Measurements from ENCODE around the gene PAFAH1B1.
A peak's percentile ranks its signal among the peaks of the same experiment; 100 is the strongest.
"Not testable (repeated sequence)": the region's sequence is repeated elsewhere in the genome, so short reads cannot be mapped to it uniquely, and the experiment has no call there.

PAFAH1B1 gene

GRCh38 chr17:2636169-2636930 is 42.9 kb downstream of the PAFAH1B1 start:
- no peak for DNase-seq

- DNase-seq, result no peak
Observed at GRCh38 chr17:2637422-2637821, 44.0 kb downstream of the PAFAH1B1 start.

- no peak for DNase-seq
Observed at GRCh38 chr17:2644971-2645370, 51.5 kb downstream of the PAFAH1B1 start.

GRCh38 chr17:2647957-2648356 is 54.5 kb downstream of the PAFAH1B1 start:
- DNase-seq, result no peak

GRCh38 chr17:2649191-2649590 is 55.7 kb downstream of the PAFAH1B1 start:
- no peak for DNase-seq

GRCh38 chr17:2652911-2653310 is 59.5 kb downstream of the PAFAH1B1 start:
- DNase-seq, result not testable (repeated sequence)

GRCh38 chr17:2655546-2655945 is 62.1 kb downstream of the PAFAH1B1 start:
- DNase-seq, result peak; percentile 14

- no peak for DNase-seq
Observed at GRCh38 chr17:2656283-2656682, 62.8 kb downstream of the PAFAH1B1 start.

GRCh38 chr17:2659337-2659736 is 65.9 kb downstream of the PAFAH1B1 start:
- DNase-seq, result not testable (repeated sequence)

GRCh38 chr17:2660410-2660809 is 67.0 kb downstream of the PAFAH1B1 start:
- not testable (repeated sequence) for DNase-seq

- no peak for DNase-seq
Observed at GRCh38 chr17:2672026-2672425, 78.6 kb downstream of the PAFAH1B1 start.

GRCh38 chr17:2679247-2679646 is 85.8 kb downstream of the PAFAH1B1 start:
- not testable (repeated sequence) for DNase-seq

GRCh38 chr17:2680961-2681360 is 87.5 kb downstream of the PAFAH1B1 start:
- DNase-seq, result no peak

- DNase-seq, result no peak
Observed at GRCh38 chr17:2681650-2682049, 88.2 kb downstream of the PAFAH1B1 start.

- no peak for DNase-seq
Observed at GRCh38 chr17:2682176-2682938, 88.9 kb downstream of the PAFAH1B1 start.

GRCh38 chr17:2683912-2684311 is 90.5 kb downstream of the PAFAH1B1 start:
- DNase-seq, result no peak

GRCh38 chr17:2684549-2684948 is 91.1 kb downstream of the PAFAH1B1 start:
- DNase-seq, result no peak

- no peak for DNase-seq
Observed at GRCh38 chr17:2685696-2686095, 92.2 kb downstream of the PAFAH1B1 start.

- no peak for DNase-seq
Observed at GRCh38 chr17:2687074-2687418, 93.6 kb downstream of the PAFAH1B1 start.

- no peak for DNase-seq
Observed at GRCh38 chr17:2688351-2689342, 95.2 kb downstream of the PAFAH1B1 start.

GRCh38 chr17:2689411-2690164 is 96.1 kb downstream of the PAFAH1B1 start:
- DNase-seq, result peak; percentile 60

All from CD4-positive, alpha-beta T cell treated with Interleukin-17A for 1 hour (primary cell).